ENCODE data around the gene CRHR1.

The CRHR1 gene

DNA sequence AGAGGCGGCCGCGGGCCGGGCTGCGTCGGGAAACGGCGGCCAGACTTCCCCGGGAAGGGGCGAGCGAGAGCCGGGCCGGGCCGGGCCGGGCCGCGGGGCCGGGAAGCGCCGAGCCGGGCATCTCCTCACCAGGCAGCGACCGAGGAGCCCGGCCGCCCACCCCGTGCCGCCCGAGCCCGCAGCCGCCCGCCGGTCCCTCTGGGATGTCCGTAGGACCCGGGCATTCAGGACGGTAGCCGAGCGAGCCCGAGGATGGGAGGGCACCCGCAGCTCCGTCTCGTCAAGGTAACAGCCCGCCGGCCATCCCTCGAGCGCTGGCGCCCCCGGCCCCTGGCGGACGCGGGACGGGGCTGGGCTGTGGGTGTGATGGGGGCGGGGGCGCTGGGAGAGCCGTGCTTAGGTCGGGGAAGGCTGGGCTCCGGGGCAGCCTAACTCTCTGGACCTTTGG is at the start of gene CRHR1:
Gene CRHR1, plus strand, starts transcription at position 28 of the 448 bp plus-strand sequence. Its CDS starts 225 bp downstream, at position 253.
- CTCF ChIA-PET, result interaction anchor here (1.4 kb wide), 1 partner anchor 10 kb away, joined by 3 read pairs; no protein-coding TSS in a partner anchor
- peak within 1 kb of the TSS; percentile 8 for H3K4me3 ChIP-seq (ENCODE audit: low read depth, low read length)
- no peak for DNase-seq (ENCODE audit: low read depth, low spot score)
- POLR2A ChIA-PET, result no interaction called here
- TF ChIP-seq, protein P1, sequence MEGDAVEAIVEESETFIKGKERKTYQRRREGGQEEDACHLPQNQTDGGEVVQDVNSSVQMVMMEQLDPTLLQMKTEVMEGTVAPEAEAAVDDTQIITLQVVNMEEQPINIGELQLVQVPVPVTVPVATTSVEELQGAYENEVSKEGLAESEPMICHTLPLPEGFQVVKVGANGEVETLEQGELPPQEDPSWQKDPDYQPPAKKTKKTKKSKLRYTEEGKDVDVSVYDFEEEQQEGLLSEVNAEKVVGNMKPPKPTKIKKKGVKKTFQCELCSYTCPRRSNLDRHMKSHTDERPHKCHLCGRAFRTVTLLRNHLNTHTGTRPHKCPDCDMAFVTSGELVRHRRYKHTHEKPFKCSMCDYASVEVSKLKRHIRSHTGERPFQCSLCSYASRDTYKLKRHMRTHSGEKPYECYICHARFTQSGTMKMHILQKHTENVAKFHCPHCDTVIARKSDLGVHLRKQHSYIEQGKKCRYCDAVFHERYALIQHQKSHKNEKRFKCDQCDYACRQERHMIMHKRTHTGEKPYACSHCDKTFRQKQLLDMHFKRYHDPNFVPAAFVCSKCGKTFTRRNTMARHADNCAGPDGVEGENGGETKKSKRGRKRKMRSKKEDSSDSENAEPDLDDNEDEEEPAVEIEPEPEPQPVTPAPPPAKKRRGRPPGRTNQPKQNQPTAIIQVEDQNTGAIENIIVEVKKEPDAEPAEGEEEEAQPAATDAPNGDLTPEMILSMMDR (IDR thresholded peaks at IDR 0.05; ENCODE audit: insufficient read depth, low read length, missing control alignments), result no peak

DNA sequence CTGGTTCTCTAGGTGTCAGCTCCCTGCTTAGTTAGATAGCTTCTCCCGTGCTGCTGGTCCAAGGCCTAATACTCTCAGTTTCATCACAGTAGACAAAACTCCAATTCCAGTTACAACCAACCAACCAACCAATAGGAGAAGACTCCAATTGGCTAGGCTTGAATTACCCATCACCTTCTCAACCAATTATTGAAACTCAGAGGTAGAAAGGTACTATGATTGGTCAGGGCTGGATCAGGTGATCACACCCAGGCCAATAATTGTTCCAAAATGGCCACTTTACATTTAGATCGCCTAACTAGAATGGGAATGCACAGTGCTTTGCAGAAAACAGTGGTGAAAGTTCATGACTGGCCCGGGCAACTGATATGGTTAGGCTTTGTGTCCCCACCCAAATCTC is 49.5 kb upstream of the CRHR1 start:
- CTCF ChIA-PET, result no interaction called here
- POLR2A ChIA-PET, result no interaction called here
- TF ChIP-seq, protein P1 (IDR thresholded peaks at IDR 0.05; ENCODE audit: insufficient read depth, low read length, missing control alignments), result no peak

DNA sequence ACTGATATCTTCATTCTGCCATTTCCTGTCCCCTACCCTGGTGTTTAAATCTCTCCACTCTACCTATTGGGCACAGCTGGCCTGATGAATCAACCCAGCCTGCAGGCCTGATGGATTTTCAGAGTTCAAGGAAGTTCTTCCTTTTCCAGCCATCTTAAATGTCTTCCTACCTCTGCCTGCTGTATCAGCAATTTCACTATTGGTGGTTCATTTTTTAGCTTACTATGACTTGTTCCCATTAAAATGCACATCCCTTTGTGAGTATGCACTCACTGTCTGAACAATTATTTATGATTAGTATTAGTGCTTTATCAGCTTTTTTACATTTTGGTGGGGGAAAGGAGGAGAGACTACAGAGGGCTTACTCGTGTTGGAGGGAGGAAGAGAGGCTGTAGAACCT is 48.6 kb upstream of the CRHR1 start:
- TF ChIP-seq, protein P1 (IDR thresholded peaks at IDR 0.05; ENCODE audit: insufficient read depth, low read length, missing control alignments), result no peak
- DNase-seq (ENCODE audit: low read depth, low spot score), result no peak
- POLR2A ChIA-PET, result no interaction called here
- H3K4me3 ChIP-seq (ENCODE audit: low read depth, low read length), result no peak overlapping the region
- CTCF ChIA-PET, result no interaction called here

More for the DNA sequence above, 49.5 kb upstream of the CRHR1 start:
- no peak overlapping the region for H3K4me3 ChIP-seq (ENCODE audit: low read depth, low read length)
- no peak for DNase-seq (ENCODE audit: low read depth, low spot score)

DNA sequence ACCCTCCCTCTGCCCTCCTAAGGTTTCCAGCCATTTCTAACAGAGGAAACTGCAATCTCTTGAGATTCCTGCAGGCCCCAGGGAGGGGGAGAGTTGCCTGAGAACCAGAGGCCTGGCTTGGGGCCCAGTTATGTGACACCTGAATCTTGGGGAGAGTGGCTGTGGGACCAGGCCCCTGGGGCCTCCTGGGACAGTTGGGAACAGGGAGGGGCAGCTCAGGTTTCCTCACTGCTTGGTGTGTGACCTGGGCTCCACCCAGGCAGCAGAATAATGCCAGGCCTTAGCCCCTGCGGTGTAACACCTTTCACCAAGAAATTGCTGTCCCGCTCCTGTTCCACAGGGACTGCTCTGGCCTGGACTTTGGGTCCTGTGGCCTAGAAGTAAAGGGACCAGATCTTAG is 44.3 kb upstream of the CRHR1 start:
- POLR2A ChIA-PET, result no interaction called here
- no peak overlapping the region for H3K4me3 ChIP-seq (ENCODE audit: low read depth, low read length)
- TF ChIP-seq, protein P1 (IDR thresholded peaks at IDR 0.05; ENCODE audit: insufficient read depth, low read length, missing control alignments), result no peak
- no peak for DNase-seq (ENCODE audit: low read depth, low spot score)
- CTCF ChIA-PET, result no interaction called here

DNA sequence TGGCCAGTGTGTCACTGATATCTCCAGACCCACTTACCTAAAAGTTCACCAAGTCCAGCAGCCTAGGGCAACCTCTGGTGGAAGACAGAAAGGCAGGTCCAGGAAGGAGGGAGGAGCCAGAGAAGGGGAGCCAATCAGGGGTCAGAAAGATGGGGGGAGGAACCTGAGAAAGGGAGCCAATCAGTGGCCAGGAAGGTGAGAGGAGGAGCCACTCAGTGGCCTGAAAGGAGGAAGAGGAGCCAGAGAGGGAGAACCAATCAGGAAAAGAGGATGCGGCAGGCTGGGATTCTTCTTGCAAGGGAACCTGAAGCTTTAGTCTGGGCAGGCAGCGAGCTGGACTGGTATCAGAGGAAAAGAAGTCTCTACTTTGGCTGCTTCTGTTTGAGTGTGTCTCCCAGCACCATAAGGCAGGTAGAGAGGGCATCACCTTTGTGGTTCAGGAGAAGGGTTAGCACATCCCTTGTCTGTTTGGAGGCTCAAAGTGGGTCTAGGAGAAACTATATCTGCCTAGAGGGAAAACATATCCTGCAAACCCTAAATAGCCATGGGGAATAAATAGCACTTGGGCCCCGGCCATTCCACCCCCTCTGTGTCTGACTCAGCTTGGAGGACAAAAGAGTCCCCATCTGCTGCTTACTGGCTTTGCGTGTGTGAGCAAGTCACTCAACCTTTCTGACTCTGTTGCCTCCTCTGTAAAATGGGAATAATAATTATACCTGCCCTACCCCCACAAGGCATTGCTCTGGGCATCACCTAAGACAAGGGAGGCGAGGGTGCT is 43.4 kb upstream of the CRHR1 start:
- no peak for DNase-seq (ENCODE audit: low read depth, low spot score)
- TF ChIP-seq, protein P1 (IDR thresholded peaks at IDR 0.05; ENCODE audit: insufficient read depth, low read length, missing control alignments), result no peak
- CTCF ChIA-PET, result no interaction called here
- POLR2A ChIA-PET, result no interaction called here
- no peak overlapping the region for H3K4me3 ChIP-seq (ENCODE audit: low read depth, low read length)

DNA sequence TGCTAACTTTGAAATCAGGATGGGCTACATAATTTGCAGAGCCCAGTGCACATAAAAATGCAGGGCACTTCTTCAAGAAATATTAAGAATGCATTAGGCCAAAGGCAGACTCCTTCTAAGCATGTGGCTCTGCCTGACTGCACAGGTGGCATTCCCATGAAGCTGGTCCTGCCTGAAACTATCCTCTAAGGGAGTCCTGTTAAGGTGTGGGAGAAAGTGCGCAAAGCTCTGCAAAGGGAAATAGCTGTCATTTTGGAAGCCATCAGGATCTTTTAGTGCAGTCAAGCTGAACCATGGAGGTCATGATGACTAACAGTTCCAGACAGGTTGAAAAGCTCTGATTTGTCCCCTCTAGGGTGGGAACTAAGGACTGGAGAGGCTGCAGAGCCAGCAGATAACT is 41.9 kb upstream of the CRHR1 start:
- TF ChIP-seq, protein P1 (IDR thresholded peaks at IDR 0.05; ENCODE audit: insufficient read depth, low read length, missing control alignments), result no peak
- CTCF ChIA-PET, result no interaction called here
- no peak overlapping the region for H3K4me3 ChIP-seq (ENCODE audit: low read depth, low read length)
- DNase-seq (ENCODE audit: low read depth, low spot score), result no peak
- POLR2A ChIA-PET, result no interaction called here
